Upper lobe of right lung (tissue), 1 donor: ENCODE data around the gene NGDN. TPM values are rescaled to one million over a fixed set of nuclear protein-coding genes. Genes with fewer than 3 reads are reported as not detected.

ENCODE experiments used
- ATAC-seq: fragments of 200-7000 bp; cut with Tn5 transposase; one replicate; pipeline ENCODE4 v1.9.1; 2020; ENCODE audit warnings: mild to moderate bottlenecking, moderate library complexity
- DNase-seq: peaks from one replicate; pipeline ENCODE4 v3.0.0-alpha.2; 2020
- H3K27ac ChIP-seq: fragments of 200-600 bp; one replicate; pipeline ENCODE4 v1.8.0; 2022
- H3K27me3 ChIP-seq: fragments of 200-600 bp; one replicate; pipeline ENCODE4 v1.8.0; 2022; ENCODE audit warnings: mild to moderate bottlenecking
- H3K36me3 ChIP-seq: fragments of 200-600 bp; one replicate; pipeline ENCODE4 v1.8.0; 2022
- H3K4me1 ChIP-seq: fragments of 200-600 bp; one replicate; pipeline ENCODE4 v1.8.0; 2022
- H3K4me3 ChIP-seq: fragments of 200-600 bp; one replicate; pipeline ENCODE4 v1.8.0; 2022; ENCODE audit warnings: mild to moderate bottlenecking
- H3K9me3 ChIP-seq: fragments of 200-600 bp; one replicate; pipeline ENCODE4 v1.8.0; 2022
- intact Hi-C: fragments of 100-400 bp; cut with DNase I; formaldehyde crosslinking; loops from one replicate; pipeline ENCODE4 v1.11.0; 2022
- total RNA-seq: library from RNA; stranded (reverse); fragmentation: NEBNext Ultra II Directional; extraction: Animal tissue kit (Norgen Biotek cat#: 25700); gene quantifications from one replicate; pipeline ENCODE4 v1.2.1, GENCODE V29; 2021
- TF ChIP-seq, protein P1 (sequence below): fragments of 200-600 bp; IDR thresholded peaks from one replicate; pipeline ENCODE4 v1.8.0; 2022; ENCODE audit warnings: antibody characterized with exemption
- donor health status: DM: no; HTN: yes; CAD: no; lungs with severe emphysema.

Gene NGDN
- total RNA-seq, 1 donor from 2014 or later = 32.3 TPM

DNA sequence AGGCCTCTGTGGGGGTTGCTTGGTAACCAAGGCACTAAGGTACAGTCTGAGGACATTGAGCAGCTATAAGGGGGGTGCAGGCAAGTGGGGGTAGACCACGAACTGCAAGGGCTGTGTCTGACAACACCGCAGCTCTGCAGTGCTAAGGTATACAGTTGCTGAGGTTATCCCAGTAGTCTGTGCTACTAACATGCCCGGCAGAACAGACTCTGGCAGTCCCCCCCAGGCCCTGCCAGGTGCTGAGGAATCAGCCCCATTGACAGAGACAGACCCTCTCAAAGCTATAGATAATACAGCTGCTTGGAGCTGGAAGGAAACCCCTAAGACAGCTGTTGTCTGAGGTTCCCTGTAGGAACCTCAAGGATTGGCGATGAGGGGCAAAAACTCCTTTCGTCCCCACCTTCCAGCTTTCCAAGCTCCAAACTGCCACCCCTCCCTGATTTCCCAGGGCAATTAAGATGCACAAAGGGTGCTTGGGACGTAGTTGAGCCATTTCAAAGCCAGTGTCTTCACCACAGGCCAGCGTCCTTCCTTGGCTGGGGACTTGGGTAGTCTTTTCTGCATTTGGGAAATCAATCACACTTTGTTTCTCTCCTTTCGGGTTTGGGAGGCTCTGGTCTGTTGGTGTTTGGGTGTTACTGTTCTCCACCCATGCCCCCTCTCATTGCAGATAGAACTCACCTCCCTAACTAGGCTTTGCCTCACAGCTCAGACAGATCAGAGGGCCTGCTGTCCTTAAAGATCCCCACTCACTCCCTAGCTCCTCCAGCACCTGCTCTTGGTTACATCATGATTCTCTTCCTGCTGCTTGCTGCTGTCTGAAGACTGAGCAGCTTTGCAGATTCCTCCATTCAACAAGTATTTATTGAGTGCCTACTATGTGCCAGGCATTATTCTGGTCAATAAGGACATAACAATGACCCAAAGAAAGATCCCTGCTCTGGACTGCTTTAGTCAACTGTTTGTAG is 32.1 kb upstream of the NGDN start:
- Histone ChIP-seq H3K27ac (no peak overlapping the region), H3K4me1 (no peaks in the 10 kb centered on the region), H3K9me3 (no peaks in the 10 kb centered on the region), H3K27me3 (no peaks in the 10 kb centered on the region), H3K36me3 (no peaks in the 10 kb centered on the region), H3K4me3 (no peak overlapping the region)
- no peak for DNase-seq
- intact Hi-C loops = no loop called here
- no peak for ATAC-seq
- TF ChIP-seq, protein P1, sequence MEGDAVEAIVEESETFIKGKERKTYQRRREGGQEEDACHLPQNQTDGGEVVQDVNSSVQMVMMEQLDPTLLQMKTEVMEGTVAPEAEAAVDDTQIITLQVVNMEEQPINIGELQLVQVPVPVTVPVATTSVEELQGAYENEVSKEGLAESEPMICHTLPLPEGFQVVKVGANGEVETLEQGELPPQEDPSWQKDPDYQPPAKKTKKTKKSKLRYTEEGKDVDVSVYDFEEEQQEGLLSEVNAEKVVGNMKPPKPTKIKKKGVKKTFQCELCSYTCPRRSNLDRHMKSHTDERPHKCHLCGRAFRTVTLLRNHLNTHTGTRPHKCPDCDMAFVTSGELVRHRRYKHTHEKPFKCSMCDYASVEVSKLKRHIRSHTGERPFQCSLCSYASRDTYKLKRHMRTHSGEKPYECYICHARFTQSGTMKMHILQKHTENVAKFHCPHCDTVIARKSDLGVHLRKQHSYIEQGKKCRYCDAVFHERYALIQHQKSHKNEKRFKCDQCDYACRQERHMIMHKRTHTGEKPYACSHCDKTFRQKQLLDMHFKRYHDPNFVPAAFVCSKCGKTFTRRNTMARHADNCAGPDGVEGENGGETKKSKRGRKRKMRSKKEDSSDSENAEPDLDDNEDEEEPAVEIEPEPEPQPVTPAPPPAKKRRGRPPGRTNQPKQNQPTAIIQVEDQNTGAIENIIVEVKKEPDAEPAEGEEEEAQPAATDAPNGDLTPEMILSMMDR = no peak

DNA sequence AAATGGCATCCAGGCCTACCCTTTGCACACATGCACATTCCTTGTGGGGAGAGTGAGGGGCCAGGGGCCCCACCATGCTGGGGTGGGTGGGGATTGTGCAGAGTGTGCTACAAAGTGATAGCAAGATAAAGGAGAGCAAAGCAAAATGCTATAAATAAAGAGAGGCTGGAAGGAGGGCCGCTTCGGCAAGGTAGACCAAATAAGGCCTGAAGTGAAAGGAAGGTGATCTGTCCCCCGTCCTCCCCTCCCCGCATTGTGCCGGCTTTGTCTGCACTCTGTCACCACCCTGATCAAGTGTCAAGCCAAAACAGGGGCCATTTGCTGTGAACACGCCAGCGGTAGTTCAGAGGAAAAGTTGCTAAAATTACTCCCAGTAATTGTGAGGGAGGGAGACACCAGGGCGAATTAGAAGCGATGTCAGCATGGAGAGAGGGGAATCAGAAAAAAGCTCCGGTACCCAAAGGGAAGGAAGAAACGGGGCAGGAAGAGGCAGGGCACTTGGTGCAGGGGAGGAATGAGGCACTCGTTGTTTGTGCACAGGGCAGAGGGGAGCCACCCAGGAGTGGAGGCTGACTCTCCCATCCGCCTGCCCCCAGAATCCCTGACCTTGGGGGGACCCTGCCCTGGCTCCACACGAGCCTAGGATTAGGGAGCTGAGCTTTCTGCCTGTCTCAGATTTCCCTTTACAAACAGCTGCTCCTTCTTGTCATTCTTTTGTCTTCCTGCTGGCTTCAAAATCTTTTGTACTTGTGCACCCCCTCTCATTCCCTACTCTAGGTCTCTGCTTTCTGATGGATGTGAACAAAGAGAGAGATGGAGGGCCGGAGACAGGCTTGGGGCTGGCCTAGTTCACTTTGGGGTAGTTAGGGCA is 31.2 kb upstream of the NGDN start:
- Histone ChIP-seq H3K36me3 (no peaks in the 10 kb centered on the region), H3K4me3 (no peak overlapping the region), H3K27me3 (no peaks in the 10 kb centered on the region), H3K27ac (no peak overlapping the region), H3K4me1 (no peaks in the 10 kb centered on the region), H3K9me3 (no peaks in the 10 kb centered on the region)
- TF ChIP-seq, protein P1 = no peak
- DNase-seq = no peak
- no peak for ATAC-seq
- intact Hi-C loops = no loop called here

DNA sequence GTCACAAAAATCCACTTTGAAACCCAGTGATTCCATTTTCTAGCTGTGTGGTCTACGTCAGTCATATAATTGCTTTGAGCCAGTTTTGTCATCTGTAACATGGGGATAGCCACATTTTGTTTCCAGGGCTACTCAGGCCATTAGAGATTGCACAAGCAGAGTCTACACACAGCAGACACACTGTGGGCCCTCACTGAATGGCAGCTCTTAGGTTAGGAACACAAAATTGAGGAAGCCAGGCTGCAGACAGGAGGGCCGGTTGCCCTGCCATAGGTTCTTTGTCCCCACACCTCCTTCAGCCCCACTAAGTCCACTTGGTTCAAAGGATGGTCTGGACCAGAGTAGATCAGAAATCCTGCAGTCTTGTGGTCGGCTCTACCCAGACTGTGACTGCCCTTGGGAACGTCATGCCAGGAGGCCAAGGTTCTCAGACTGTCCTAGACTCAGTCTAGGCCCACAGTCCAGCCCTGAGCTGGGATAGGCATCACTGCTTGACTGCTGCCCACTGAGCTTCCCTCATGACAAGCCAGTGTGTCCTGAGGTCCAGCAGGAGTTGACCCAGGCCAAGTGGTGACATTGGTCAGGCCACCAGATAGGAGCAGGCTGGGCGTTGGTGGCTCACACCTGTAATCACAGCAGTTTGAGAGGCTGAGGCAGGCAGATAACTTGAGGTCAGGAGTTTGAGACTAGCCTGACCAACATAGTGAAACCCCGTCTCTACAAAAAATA is 30.2 kb upstream of the NGDN start:
- H3K27ac ChIP-seq = no peak overlapping the region
- H3K36me3 ChIP-seq = no peaks in the 10 kb centered on the region
- H3K9me3 ChIP-seq = no peaks in the 10 kb centered on the region
- H3K27me3 ChIP-seq = no peaks in the 10 kb centered on the region
- DNase-seq (no peak), ATAC-seq (no peak)
- no peaks in the 10 kb centered on the region for H3K4me1 ChIP-seq
- intact Hi-C loops = no loop called here
- TF ChIP-seq, protein P1 = no peak
- H3K4me3 ChIP-seq = no peak overlapping the region

DNA sequence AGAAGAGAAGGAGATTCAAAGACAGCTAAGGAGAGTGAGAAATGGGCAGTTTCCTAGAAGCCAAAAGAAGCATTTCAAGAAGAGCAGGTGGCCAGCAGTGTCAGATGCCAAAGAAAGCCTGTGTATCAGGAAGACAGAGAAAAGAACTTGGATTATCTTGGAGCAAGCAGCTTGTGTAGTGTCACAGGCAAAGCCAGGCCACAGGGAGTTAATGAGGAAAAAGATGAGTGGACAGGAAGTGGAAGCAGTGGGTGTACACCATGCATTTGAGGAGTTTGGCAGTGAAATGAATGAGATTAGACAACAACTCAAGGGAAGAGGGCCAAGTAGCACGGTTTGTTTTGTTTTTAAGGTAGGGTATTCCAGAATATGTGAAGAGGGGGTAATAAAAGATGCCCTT is 28.4 kb upstream of the NGDN start:
- ATAC-seq = no peak
- TF ChIP-seq, protein P1 = no peak

DNA sequence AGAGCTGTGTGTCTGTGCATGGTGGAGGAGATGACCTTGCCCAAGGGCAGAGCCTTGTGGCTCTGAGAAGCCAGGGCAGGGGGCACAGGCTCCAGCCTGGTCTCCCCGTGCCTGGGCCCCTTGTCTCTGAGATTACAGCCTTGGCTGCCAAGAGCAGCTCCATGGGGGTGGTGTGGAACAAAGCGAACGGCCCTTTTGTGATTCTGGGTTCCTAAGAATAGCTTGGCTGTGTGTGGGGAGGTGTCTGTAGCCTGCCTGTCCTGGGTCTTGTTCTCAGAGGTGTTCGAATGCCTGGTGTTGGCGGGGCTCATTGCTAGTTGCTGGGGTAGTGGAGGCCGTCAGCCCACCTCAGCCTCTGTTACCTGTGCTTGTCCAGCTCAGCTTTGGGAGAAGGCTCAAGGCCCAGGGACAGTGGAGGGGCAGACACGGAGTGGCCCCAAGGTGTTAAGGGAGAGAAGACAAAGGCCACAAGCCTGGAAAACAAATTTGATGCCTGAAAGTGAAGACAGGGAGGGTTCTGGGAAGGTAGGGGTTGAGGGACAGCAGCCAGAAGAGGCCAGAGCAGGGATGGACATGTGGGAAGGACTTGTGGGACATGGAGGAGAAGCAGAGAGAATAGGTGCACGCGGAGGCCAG is 26.7 kb upstream of the NGDN start:
- no peak for ATAC-seq
- intact Hi-C loops = no loop called here
- Histone ChIP-seq H3K9me3 (no peaks in the 10 kb centered on the region), H3K36me3 (no peaks in the 10 kb centered on the region), H3K27ac (no peak overlapping the region), H3K27me3 (no peaks in the 10 kb centered on the region), H3K4me3 (no peak overlapping the region), H3K4me1 (no peaks in the 10 kb centered on the region)
- no peak for DNase-seq
- TF ChIP-seq, protein P1 = no peak

More for the DNA sequence above, 28.4 kb upstream of the NGDN start:
- Histone ChIP-seq H3K36me3 (no peaks in the 10 kb centered on the region), H3K27ac (no peak overlapping the region), H3K4me1 (no peaks in the 10 kb centered on the region), H3K27me3 (no peaks in the 10 kb centered on the region), H3K9me3 (no peaks in the 10 kb centered on the region), H3K4me3 (no peak overlapping the region)
- intact Hi-C loops = no loop called here
- DNase-seq = no peak
